Fibroblast of villous mesenchyme (primary cell): ENCODE measurements around the gene GPANK1. TPM values are rescaled to one million over a fixed set of nuclear protein-coding genes. Genes with fewer than 3 reads are reported as not detected.
A peak's percentile ranks its signal among the peaks of the same experiment; 100 is the strongest.

Source experiments
- DNase-seq: peaks from one replicate; pipeline ENCODE4 v3.0.0-alpha.2; 2010; ENCODE audit warnings: low read depth
- H3K4me3 ChIP-seq: 2 replicates; pipeline ENCODE4 v1.5.1; 2011; ENCODE audit warnings: low read depth, mild to moderate bottlenecking, low read length
- CTCF ChIP-seq: IDR thresholded peaks from 2 replicates; pipeline ENCODE4 v1.5.1; 2012; ENCODE audit warnings: low read depth, mild to moderate bottlenecking, low read length; ENCODE audit not compliant: insufficient read depth
- total RNA-seq: library from RNA; depleted of rRNA; stranded (reverse); fragments of >200 nt; gene quantifications from 2 replicates; pipeline ENCODE4 v1.2.3, GENCODE V29; 2012

GPANK1 gene
- total RNA-seq, 1 donor = 20.7 TPM

GRCh38 chr6:31640612-31641011, 24.2 kb downstream of the GPANK1 start:
- no peak for TF ChIP-seq CTCF
- H3K4me3 ChIP-seq = no peak overlapping the region
- no peak for DNase-seq

DNA sequence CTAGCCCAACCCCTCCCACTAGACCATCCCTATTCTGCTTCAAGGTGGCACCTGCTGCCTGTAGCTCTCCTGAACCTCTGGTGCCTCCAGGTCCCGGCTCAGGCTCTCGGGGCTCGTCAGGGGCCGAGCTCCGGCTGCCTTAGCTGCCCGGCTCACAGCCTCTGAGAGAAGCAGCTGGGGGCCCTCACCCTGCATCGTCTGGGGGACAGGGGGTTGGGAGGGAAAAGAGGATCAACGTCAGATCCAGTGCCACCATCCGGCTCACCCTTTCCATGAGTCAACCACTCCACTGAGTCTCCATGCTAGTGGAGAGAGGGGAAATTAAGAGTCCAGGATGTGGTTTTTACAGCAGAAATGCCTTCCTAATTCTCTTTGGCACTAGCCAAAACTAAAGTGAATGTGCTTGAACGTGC, 25.3 kb downstream of the GPANK1 start:
- DNase-seq = no peak
- H3K4me3 ChIP-seq = no peak overlapping the region
- no peak for TF ChIP-seq CTCF

DNA sequence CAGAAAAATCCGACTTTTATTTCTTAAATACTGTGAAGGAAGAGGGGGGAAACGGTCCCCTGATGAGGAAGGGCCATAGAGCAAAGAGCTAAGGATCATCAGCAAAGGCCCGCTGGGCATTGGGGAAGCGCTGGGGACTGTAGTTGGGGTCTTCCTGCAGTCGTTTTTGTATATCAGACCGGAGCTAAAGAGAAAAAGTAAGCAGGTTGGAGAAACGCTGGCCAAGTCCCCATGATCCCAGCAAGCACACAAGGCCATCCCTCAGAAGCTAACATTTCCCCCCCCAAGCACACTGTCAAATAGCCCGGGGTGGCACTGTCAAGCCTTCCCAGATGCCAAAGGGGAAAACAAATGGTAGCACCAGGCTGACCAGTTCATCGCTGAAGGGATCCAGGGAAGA, 25.8 kb downstream of the GPANK1 start:
- DNase-seq = no peak
- H3K4me3 ChIP-seq = no peak overlapping the region
- TF ChIP-seq CTCF = no peak

DNA sequence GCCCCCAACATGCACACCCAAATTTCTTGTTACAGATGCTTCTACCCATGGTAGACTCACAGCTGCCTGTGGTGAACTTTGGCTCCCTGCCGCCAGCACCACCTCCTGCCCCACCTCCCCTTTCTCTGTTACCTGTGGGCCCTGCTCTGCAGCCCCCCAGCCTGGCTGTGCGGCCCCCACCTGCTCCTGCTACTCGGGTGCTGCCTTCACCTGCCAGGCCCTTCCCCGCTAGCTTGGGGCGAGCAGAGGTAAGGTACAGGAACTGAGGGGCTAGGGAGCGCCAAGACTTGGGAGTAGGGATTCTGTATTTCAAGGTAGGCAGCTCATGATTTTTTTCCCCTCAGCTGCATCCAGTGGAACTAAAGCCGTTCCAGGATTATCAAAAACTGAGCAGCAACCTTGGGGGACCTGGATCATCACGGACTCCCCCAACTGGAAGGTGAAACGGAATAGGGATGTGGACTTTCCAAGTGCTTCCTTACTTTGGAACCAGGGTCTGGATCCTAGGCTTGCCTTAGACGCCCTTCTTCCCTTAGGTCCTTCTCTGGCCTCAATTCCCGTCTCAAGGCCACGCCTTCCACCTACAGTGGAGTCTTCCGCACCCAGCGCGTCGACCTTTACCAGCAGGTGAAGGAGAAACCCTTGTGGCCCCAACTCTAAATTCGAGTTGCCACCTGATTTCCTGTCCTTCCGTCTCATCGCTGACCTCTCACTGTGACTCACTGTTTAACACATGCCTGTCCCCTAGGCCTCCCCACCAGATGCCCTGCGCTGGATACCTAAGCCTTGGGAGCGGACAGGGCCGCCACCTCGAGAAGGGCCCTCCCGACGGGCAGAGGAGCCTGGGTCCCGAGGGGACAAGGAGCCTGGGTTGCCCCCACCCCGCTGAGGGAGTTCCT, 27.9 kb downstream of the GPANK1 start:
- H3K4me3 ChIP-seq = no peak overlapping the region
- no peak for TF ChIP-seq CTCF
- DNase-seq = no peak

- TF ChIP-seq CTCF = no peak
- no peak for DNase-seq
- H3K4me3 ChIP-seq = no peak overlapping the region
These were observed 29.7 kb downstream of the GPANK1 start for GRCh38 chr6:31634969-31635575.

- DNase-seq = peak; percentile 36
- TF ChIP-seq CTCF = no peak
- no peak overlapping the region for H3K4me3 ChIP-seq
These were observed 30.7 kb downstream of the GPANK1 start for GRCh38 chr6:31634131-31634530.
